ENCODE data around the gene EVI2A. TPM values are rescaled to one million over a fixed set of nuclear protein-coding genes. Genes with fewer than 3 reads are reported as not detected.

Gene EVI2A
- total RNA-seq, 1 experiment from 2014 or later = not detected

DNA sequence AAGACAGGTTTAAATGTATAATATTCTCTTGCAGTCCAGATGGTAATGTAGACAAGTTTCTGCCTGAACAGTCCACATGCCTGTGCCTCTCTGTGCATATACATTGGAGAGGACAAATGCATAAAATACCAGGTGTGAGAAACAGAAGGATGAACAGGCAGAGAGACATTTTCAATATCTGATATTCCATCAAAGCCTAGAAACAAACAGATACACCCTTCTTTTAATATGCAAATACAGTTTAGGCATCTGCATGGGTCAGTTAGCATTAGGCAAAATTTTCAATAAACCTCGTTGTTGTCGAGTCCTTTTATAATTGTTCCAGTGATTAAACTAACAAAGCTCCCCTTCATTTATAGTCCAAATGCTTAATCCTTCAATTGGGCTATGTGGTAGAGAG is 25.3 kb downstream of the EVI2A start:
- Mint-ChIP-seq H3K9me3 (ENCODE audit: low read depth, unreplicated experiment) (no peaks in the 10 kb centered on the region), H3K4me3 (ENCODE audit: low read depth, unreplicated experiment) (no peak overlapping the region), H3K27me3 (ENCODE audit: unreplicated experiment) (no peaks in the 10 kb centered on the region), H3K4me1 (ENCODE audit: low read depth, unreplicated experiment) (peaks cover 9% of the 10 kb centered on the region), H3K27ac (ENCODE audit: unreplicated experiment) (no peak overlapping the region), H3K36me3 (ENCODE audit: insufficient read depth, unreplicated experiment) (no peaks in the 10 kb centered on the region)
- no TSS peak for BruUV-seq (replicated peaks)
- DNase-seq = no peak
- TF ChIP-seq CTCF (IDR thresholded peaks at IDR 0.05; ENCODE audit: unreplicated experiment) = no peak
- CTCF ChIA-PET = interaction anchor here (0.6 kb wide), 1 partner anchor 401 kb away, joined by 3 read pairs; no protein-coding TSS in a partner anchor
- intact Hi-C loops (cut with micrococcal nuclease; ENCODE audit: unreplicated experiment) = no loop called here

GRCh38 chr17:31295489-31295871 is 25.9 kb downstream of the EVI2A start:
- intact Hi-C loops (cut with micrococcal nuclease; ENCODE audit: unreplicated experiment) = no loop called here
- Mint-ChIP-seq H3K9me3 (ENCODE audit: low read depth, unreplicated experiment) (no peaks in the 10 kb centered on the region), H3K27me3 (ENCODE audit: unreplicated experiment) (no peaks in the 10 kb centered on the region), H3K27ac (ENCODE audit: unreplicated experiment) (no peak overlapping the region), H3K4me1 (ENCODE audit: low read depth, unreplicated experiment) (peaks cover 9% of the 10 kb centered on the region), H3K36me3 (ENCODE audit: insufficient read depth, unreplicated experiment) (no peaks in the 10 kb centered on the region), H3K4me3 (ENCODE audit: low read depth, unreplicated experiment) (no peak overlapping the region)
- no peak for DNase-seq
- no TSS peak for BruUV-seq (replicated peaks)
- CTCF ChIA-PET = no interaction called here
- no peak for TF ChIP-seq CTCF (IDR thresholded peaks at IDR 0.05; ENCODE audit: unreplicated experiment)

GRCh38 chr17:31294820-31295488 is 26.5 kb downstream of the EVI2A start:
- Mint-ChIP-seq H3K36me3 (ENCODE audit: insufficient read depth, unreplicated experiment) (no peaks in the 10 kb centered on the region), H3K4me1 (ENCODE audit: low read depth, unreplicated experiment) (peaks cover 6% of the 10 kb centered on the region), H3K4me3 (ENCODE audit: low read depth, unreplicated experiment) (no peak overlapping the region), H3K27me3 (ENCODE audit: unreplicated experiment) (no peaks in the 10 kb centered on the region), H3K27ac (ENCODE audit: unreplicated experiment) (no peak overlapping the region), H3K9me3 (ENCODE audit: low read depth, unreplicated experiment) (no peaks in the 10 kb centered on the region)
- CTCF ChIA-PET = interaction anchor here (1.1 kb wide), 1 partner anchor 44 kb away, joined by 3 read pairs; no protein-coding TSS in a partner anchor
- no TSS peak for BruUV-seq (replicated peaks)
- DNase-seq = no peak
- no peak for TF ChIP-seq CTCF (IDR thresholded peaks at IDR 0.05; ENCODE audit: unreplicated experiment)
- intact Hi-C loops (cut with micrococcal nuclease; ENCODE audit: unreplicated experiment) = no loop called here

- no TSS peak for BruUV-seq (replicated peaks)
- intact Hi-C loops (cut with micrococcal nuclease; ENCODE audit: unreplicated experiment) = no loop called here
- Mint-ChIP-seq H3K4me3 (ENCODE audit: low read depth, unreplicated experiment) (no peak overlapping the region), H3K27ac (ENCODE audit: unreplicated experiment) (no peak overlapping the region), H3K36me3 (ENCODE audit: insufficient read depth, unreplicated experiment) (no peaks in the 10 kb centered on the region), H3K9me3 (ENCODE audit: low read depth, unreplicated experiment) (no peaks in the 10 kb centered on the region), H3K27me3 (ENCODE audit: unreplicated experiment) (no peaks in the 10 kb centered on the region), H3K4me1 (ENCODE audit: low read depth, unreplicated experiment) (no peaks in the 10 kb centered on the region)
- CTCF ChIA-PET = interaction anchor here (1.1 kb wide), 1 partner anchor 45 kb away, joined by 3 read pairs; no protein-coding TSS in a partner anchor
- TF ChIP-seq CTCF (IDR thresholded peaks at IDR 0.05; ENCODE audit: unreplicated experiment) = no peak
- DNase-seq = no peak
Observed at GRCh38 chr17:31294231-31294630, 27.2 kb downstream of the EVI2A start.

All from Calu3 (cell line).